HG03108 (cell line): ENCODE measurements around the gene WNT1.

Experiments
- ATAC-seq: cut with Tn5 transposase; IDR thresholded peaks from one replicate; pipeline ENCODE4 v1.9.1; 2021; ENCODE audit warnings: moderate library complexity; ENCODE audit not compliant: unreplicated experiment

The WNT1 gene

DNA sequence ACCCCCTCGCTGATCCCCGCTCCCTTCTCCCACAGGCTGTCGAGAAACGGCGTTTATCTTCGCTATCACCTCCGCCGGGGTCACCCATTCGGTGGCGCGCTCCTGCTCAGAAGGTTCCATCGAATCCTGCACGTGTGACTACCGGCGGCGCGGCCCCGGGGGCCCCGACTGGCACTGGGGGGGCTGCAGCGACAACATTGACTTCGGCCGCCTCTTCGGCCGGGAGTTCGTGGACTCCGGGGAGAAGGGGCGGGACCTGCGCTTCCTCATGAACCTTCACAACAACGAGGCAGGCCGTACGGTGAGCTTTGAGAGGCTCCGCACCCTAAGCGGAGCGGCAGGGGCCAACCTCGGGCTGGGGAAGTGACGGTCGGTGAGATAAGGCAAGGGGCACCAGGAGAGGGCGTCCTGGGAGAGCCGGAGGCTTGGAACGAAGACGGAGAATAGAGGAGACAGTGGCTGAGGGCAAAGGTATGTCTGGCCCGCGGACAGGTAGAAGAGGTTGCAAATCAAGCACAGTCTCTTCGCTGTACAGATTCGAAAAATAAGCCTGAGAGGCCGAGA lies 2.3 kb downstream of the WNT1 start:
- ATAC-seq, result no peak

DNA sequence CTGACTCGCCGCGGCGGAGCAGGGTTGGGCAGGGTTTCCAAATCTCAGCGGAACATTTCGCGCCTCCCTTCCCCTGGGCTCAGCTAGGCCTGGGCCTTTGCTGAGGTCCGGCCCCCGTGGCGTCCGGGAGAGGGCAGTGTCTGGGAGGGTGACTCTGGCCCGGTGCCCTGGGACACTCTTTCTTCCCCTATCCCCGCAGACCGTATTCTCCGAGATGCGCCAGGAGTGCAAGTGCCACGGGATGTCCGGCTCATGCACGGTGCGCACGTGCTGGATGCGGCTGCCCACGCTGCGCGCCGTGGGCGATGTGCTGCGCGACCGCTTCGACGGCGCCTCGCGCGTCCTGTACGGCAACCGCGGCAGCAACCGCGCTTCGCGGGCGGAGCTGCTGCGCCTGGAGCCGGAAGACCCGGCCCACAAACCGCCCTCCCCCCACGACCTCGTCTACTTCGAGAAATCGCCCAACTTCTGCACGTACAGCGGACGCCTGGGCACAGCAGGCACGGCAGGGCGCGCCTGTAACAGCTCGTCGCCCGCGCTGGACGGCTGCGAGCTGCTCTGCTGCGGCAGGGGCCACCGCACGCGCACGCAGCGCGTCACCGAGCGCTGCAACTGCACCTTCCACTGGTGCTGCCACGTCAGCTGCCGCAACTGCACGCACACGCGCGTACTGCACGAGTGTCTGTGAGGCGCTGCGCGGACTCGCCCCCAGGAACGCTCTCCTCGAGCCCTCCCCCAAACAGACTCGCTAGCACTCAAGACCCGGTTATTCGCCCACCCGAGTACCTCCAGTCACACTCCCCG lies 3.0 kb downstream of the WNT1 start:
- no peak for ATAC-seq

GRCh38 chr12:48981757-48982157 lies 3.6 kb downstream of the WNT1 start:
- no peak for ATAC-seq

- no peak for ATAC-seq
These were observed 4.4 kb downstream of the WNT1 start for GRCh38 chr12:48982397-48983080.

DNA sequence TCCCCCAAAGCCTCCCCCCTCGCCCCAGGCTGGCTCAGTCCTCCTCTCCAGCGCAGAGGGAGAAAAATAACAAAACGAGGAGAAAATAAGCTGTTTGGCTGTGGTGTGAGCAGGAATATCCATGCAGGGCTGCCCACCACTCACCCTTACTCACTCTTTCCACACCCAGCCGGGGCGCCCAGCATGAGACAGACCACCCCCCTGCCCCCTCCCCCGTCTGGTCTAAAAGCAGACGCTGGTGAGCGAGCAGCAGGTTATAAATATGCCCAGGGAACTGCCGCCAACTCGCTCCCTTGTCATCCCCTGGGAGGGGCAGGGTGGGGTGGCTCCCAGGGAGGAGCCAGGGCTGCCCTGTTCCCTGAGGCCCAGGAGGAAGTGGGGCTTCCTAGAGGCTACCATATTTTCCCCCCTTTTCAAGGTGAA lies 7.4 kb downstream of the WNT1 start:
- ATAC-seq, result no peak

- ATAC-seq, result no peak
These were observed 7.8 kb downstream of the WNT1 start for GRCh38 chr12:48985901-48986300.

- no peak for ATAC-seq
These were observed 8.7 kb downstream of the WNT1 start for GRCh38 chr12:48986720-48987291.

DNA sequence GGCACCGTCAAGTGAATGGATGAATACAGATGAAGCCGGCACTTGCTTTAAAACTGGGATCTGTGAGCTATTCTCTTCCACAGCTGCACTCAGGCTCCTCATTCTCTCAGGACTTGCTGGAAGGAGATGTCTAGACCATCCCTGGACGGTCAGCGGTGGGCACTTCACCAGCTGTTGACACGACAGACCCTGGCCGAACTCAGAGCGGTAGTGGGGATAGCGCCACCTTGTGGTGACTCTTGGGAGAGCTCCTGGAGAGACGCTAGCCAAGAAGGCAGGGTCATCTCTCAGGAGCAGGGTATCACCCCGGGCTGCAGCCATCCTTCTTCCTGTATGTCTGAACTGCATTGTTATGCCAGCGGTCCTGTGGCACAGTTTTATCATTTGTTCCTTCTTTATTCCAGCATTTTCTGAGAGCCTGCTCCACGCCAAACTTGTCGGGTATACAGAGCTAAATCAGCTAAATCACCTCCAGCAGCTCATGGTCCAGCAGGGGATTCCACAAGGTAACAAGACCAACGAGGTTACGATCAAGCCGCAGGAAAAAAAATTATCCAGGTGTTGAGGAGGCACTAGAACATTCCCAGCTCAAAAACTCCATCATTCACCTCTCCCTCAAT lies 10.0 kb downstream of the WNT1 start:
- peak; percentile 47 for ATAC-seq

- ATAC-seq, result no peak
These were observed 12.4 kb downstream of the WNT1 start for GRCh38 chr12:48990552-48990951.

- ATAC-seq, result no peak
These were observed 13.3 kb downstream of the WNT1 start for GRCh38 chr12:48991247-48992050.

DNA sequence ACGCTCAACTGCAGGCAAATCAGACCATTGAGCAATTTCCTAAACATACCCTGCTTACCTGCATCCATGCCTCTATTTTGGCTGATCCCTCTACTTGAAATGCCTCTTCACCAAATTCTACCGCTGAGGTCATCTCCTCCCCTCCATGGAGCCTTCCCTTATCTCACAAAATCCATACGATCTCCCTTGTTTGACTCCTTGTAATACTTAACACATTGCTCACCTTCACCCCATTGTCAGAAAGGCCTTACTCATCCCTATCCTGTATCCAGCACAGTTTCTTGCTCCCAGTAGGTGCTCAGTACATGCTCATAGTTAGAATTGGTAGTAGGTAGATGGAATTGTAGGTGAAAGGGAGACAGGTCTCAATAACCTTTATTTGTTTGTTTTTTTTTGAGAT lies 15.7 kb downstream of the WNT1 start:
- ATAC-seq, result no peak

GRCh38 chr12:48994224-48995085 lies 16.3 kb downstream of the WNT1 start:
- no peak for ATAC-seq

DNA sequence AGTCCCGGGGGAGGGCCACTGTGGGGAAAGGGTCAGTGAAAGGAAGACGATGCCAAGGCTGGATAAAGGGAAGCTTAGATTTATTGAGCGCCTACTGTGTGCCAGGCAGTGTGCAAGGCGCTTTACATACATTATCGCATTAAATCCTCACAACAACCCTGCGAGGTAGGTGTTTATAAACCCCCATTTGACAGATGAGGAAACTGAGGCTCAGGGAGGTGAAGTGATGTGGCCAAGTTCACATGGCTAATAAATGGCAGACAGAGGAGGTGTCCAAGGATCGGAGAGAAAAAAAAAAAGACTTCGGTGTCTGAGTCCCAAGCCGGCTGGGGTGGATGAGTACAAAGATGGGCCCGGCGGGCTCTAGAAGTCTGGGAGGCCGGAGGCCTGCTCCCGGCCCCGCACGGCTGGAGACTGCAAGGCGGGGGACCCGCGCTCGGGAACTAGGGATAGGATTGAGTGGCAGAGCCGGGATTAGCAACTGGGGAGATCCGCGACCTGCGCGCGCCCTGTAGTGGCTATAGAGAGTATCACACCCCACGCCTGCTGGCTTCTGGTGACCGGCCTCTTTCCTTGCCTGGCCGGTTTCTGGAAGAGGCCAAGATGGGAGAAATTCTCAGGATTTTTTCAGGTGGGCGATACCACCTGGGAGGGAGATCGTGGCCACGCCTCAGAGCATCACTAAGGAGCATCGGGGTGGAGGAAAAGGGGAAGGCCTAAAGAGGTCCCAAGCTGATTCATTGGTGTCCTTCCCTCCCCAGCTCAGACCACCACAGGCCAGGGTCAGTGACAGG lies 17.2 kb downstream of the WNT1 start:
- ATAC-seq, result no peak

DNA sequence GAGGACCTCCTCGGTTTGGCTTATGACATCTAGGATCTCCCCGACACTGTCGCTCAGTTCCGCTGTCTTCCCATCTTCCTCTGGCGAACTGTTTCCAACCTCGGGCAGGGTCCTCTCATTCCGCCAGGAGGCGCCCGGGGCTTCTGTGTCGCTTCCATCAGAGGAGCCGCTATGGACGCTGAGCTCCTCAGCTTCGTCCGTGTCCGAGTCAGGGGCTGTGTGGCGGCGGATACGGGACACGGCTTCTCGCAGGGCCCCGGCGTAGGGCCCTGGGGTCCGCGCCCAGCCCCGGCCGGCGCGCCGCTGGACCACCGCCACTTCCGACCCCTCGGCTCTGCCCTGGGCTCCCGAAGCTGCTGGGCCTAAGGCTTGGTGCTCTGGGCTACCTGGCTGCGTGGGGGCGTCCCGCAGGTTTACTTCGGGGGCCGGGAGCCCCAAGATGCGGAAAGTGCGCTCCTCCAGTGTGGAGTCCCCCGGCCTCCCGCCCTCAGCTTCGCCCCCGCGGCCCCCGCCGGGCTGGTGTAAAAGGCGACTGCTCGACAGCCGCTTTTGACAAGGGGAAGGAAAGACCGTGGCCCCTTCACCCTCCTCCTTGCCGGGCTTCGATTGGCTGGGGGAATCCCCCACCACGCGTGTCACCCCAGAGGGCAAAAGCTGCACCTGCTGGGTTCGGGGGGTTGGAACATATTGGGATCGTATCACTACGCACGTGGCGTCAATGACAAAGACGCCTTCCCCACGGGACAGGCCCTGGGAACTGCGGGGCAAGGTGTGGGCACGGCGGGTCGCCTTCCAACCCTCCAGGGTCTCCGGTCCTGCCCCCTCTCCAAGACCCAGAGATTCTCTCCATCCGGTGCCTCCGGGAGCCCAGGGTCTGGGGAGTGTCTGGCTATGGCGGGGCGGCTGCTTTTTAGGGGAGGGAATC lies 18.9 kb downstream of the WNT1 start:
- ATAC-seq, result peak; percentile 35

GRCh38 chr12:48997719-48998496 lies 19.8 kb downstream of the WNT1 start:
- peak; percentile 39 for ATAC-seq

GRCh38 chr12:48998497-48999353 lies 20.6 kb downstream of the WNT1 start:
- peak; percentile 11 for ATAC-seq
